22Rv1 (cell line): ENCODE measurements around the gene PHLDB3.

Experiments
- H3K27ac ChIP-seq: fragments of 450-650 bp; 2 replicates; pipeline ENCODE4 v1.5.1; 2017
- ZFX ChIP-seq: fragments of 450-650 bp; IDR thresholded peaks from 2 replicates; pipeline ENCODE4 v1.6.1; 2017; ENCODE audit warnings: antibody characterized with exemption, borderline replicate concordance
- TF ChIP-seq, protein P1 (sequence below): fragments of 450-650 bp; IDR thresholded peaks from 2 replicates; pipeline ENCODE4 v1.5.1; 2017; ENCODE audit warnings: mild to moderate bottlenecking

The PHLDB3 gene

DNA sequence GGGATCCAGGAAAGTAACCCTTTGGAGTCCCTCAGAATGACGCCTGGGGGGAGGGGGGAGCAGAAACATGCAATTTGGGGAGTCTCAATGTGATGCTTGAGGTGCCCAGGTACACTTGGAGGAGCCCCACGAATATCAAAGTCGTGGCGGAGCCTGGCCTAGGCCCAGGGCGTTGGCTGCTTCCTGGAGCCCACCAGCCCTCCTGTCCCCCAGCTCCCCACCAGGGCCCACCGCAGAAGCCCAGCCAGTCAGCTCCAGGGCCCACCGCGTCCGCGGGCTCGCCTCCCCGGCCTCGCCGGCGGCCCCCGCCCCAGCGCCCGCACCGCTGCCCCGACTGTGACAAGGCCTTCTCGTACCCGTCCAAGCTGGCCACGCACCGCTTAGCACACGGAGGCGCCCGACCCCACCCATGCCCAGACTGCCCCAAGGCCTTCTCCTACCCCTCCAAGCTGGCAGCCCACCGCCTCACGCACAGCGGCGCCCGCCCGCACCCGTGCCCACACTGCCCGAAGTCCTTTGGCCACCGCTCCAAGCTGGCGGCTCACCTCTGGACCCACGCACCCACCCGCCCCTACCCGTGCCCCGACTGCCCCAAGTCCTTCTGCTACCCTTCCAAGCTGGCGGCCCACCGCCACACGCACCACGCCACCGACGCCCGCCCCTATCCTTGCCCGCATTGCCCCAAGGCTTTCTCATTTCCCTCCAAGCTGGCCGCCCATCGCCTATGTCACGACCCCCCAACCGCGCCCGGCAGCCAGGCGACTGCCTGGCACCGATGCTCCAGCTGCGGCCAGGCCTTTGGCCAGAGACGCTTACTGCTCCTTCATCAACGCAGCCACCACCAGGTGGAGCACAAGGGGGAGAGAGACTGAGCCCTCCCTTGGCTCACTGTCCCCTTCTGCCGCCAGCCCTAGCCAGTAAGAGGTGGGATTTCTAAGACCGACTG, 30.5 kb upstream of the PHLDB3 start:
- H3K27ac ChIP-seq = peak overlapping the region; percentile 97
- TF ChIP-seq, protein P1, sequence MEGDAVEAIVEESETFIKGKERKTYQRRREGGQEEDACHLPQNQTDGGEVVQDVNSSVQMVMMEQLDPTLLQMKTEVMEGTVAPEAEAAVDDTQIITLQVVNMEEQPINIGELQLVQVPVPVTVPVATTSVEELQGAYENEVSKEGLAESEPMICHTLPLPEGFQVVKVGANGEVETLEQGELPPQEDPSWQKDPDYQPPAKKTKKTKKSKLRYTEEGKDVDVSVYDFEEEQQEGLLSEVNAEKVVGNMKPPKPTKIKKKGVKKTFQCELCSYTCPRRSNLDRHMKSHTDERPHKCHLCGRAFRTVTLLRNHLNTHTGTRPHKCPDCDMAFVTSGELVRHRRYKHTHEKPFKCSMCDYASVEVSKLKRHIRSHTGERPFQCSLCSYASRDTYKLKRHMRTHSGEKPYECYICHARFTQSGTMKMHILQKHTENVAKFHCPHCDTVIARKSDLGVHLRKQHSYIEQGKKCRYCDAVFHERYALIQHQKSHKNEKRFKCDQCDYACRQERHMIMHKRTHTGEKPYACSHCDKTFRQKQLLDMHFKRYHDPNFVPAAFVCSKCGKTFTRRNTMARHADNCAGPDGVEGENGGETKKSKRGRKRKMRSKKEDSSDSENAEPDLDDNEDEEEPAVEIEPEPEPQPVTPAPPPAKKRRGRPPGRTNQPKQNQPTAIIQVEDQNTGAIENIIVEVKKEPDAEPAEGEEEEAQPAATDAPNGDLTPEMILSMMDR = peak; percentile 54
- TF ChIP-seq ZFX = no peak

- no peak for TF ChIP-seq ZFX
- TF ChIP-seq, protein P1 = no peak
- H3K27ac ChIP-seq = peak overlapping the region; percentile 97
Measured at GRCh38 chr19:43534305-43534815, 29.8 kb upstream of the PHLDB3 start.

- TF ChIP-seq ZFX = no peak
- TF ChIP-seq, protein P1 = no peak
- H3K27ac ChIP-seq = peak overlapping the region; percentile 97
Measured at GRCh38 chr19:43533546-43534304, 29.2 kb upstream of the PHLDB3 start.

- peak within 1 kb of the TSS; percentile 97 for H3K27ac ChIP-seq
- TF ChIP-seq, protein P1 = no peak
- TF ChIP-seq ZFX = no peak
Measured at GRCh38 chr19:43532962-43533545, 28.5 kb upstream of the PHLDB3 start, which contains the start of gene ZNF575. TSS of gene ZNF575 (plus strand) at chr19:43533188. CDS start at chr19:43534423, 1,235 bp downstream.

GRCh38 chr19:43532571-43532961, 28.0 kb upstream of the PHLDB3 start:
- TF ChIP-seq, protein P1 = no peak
- TF ChIP-seq ZFX = no peak
- H3K27ac ChIP-seq = peak overlapping the region; percentile 97

- TF ChIP-seq, protein P1 = no peak
- no peak for TF ChIP-seq ZFX
- H3K27ac ChIP-seq = peak overlapping the region; percentile 63
Measured at GRCh38 chr19:43527860-43528622, 23.5 kb upstream of the PHLDB3 start.
